Activated gamma-delta T cell treated with anti-CD3 and anti-CD28 coated beads, Interleukin-2, amount 50 U/mL, for 16 hours (primary cell): ENCODE results near the gene PRMT7.

Experiments used
- DNase-seq: peaks from one replicate; pipeline ENCODE4 v3.0.0-alpha.2; 2020; ENCODE audit warnings: low read depth

The PRMT7 gene

GRCh38 chr16:68347605-68348004, 36.8 kb downstream of the PRMT7 start:
- DNase-seq, result no peak

DNA sequence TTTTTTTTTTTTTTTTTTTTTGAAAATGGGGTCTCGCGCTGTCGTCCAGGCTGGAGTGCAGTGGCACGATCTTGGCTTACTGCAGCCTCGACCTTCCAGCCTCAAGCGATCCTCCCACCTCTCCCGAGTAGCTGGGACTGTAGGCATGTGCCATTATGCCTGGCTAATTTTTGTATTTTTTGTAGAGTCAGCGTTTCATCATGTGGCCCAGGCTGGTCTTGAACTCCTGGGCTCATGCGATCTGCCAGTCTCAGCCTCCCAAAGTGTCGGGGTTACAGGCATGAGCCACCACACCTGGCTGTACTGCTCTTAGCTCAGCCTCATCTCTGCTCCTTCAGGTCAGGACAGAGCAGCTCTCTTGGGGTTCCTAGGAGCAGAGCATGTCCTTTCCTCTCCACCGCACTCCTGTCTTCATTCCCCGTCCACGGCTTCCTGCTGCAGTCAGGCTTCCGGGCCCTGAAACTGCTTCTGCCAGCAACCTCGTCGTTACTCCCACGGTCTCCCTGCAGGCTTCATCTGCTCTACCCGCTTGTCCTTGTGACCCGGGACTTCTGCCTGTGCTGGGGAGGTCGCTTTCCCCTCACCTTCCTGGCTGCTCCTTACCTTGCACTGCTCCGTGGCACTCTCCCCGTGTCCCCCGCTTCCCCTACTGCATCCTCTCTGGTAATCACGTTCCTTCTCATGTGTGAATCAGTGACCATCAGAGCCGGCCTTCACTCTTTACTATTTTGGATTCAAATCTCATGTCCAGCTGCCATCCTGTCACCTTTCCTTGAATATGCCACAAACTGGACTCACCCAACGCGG, 38.0 kb downstream of the PRMT7 start:
- DNase-seq, result no peak

GRCh38 chr16:68349838-68350410, 39.1 kb downstream of the PRMT7 start:
- DNase-seq, result no peak

GRCh38 chr16:68350813-68351350, 40.1 kb downstream of the PRMT7 start:
- no peak for DNase-seq

DNA sequence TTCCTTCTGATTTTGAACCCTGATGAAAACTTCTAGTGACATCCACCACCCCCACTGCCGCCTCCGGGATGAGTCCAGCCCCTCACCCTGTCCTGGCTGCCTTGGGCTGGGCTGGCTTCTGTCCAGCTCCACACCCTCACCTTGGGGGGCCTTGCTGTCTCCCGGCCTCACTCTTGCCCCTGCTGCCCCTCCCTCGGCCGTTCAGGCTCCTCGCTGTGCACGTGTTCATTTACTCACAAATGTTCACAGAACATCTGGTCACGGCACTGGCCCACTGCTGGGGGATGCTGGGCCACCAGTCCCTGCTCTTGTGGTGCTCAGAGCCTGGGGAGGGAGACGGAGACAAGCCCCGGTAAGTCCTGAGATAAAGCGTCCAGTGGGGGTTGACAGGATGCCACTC, 40.6 kb downstream of the PRMT7 start:
- no peak for DNase-seq

- no peak for DNase-seq
Observed at GRCh38 chr16:68351991-68352431, 41.2 kb downstream of the PRMT7 start.

- DNase-seq, result no peak
Observed at GRCh38 chr16:68353366-68353765, 42.5 kb downstream of the PRMT7 start.

DNA sequence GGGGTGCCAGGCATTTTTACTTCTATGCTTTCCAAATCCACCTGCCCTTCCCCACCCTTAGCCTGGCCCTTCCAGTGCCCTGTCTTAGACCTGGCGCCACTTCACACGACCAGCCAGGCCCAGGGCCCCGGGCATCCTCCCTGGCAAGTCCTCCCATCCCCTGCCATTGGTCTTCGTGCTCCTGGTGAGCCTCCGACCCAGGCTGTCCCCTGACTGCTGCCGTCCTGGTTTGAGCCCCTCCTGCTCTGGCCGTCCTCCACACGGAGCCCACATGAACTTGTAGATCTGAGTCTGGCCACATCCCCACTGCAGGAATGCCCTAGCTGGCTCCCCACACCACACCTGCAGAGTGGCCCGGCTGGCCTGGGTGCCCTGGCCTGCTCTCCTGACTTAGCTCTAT, 44.0 kb downstream of the PRMT7 start:
- no peak for DNase-seq

DNA sequence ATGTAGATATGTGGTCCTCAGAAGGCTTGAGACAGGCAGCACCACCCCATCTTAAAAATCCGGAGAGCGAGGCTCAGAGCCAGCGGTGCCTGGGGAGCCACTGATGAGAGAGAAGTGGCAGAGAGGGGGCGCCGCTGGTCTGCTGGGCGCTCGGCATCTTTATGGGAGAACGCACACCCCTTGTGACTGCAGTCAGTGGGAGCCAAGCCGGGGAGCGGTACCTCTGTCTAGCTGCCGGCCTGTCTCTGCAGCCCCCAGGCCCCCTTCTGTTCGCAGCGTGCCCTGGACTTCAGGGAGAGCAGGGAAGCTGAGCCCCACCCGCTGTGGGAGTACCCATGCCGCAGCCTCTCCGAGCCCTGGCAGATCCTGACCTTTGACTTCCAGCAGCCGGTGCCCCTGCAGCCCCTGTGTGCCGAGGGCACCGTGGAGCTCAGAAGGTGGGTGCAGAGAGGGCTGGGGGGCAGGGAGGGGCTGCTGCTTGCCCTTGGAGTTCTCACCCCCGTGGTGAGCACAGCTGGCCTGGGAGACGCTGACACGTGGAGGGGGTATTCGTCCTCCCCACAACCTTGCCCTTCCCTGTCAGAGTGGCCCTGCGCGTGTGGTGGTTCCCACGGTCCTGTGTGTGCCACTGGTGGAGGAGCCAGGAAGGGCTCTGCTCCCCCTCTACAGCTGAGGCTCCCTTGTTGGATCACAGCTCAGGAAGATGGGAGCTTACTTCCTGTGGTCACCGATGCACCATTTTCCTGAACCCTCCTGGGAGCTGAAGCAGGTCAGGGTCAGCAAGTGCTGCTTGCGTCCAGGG, 44.8 kb downstream of the PRMT7 start:
- DNase-seq, result no peak

GRCh38 chr16:68356249-68356918, 45.6 kb downstream of the PRMT7 start:
- DNase-seq, result peak; percentile 57

DNA sequence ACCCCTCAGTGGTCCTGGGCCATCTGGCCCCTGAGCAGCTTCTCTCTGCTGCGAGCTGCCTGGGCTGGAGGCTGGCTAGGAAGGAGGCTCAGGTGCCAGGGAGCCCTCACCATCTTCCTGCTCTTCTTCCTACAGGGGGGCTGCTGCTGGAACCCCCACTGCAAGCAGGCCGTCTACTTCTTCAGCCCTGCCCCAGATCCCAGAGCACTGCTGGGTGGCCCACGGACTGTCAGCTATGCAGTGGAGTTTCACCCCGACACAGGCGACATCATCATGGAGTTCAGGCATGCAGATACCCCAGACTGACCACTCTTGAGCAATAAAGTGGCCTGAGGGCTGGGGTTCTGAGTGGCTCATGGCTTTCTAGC, 46.1 kb downstream of the PRMT7 start:
- DNase-seq, result no peak

DNA sequence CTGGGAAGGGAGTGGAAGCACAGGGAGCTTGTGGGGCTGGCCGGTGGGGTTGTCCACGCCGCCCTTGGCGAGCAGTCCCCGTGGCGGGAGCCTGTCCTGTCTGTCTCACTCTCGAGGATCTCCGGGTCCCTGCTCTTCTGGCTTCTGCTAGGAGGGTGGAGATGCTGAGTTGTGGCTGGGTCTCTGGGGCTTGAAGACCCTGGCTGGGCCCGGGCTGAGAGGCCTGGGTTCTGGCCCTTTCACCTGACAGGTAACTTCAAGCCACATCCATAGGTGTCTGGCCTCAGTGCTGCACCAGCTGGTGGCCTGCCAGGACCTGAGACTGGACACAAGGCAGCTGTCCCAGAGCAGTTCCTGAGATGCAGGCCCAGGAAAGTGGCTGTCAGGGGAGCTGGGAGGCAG, 46.7 kb downstream of the PRMT7 start:
- no peak for DNase-seq

GRCh38 chr16:68357923-68358322, 47.1 kb downstream of the PRMT7 start:
- no peak for DNase-seq

GRCh38 chr16:68358951-68359350, 48.1 kb downstream of the PRMT7 start:
- no peak for DNase-seq

DNA sequence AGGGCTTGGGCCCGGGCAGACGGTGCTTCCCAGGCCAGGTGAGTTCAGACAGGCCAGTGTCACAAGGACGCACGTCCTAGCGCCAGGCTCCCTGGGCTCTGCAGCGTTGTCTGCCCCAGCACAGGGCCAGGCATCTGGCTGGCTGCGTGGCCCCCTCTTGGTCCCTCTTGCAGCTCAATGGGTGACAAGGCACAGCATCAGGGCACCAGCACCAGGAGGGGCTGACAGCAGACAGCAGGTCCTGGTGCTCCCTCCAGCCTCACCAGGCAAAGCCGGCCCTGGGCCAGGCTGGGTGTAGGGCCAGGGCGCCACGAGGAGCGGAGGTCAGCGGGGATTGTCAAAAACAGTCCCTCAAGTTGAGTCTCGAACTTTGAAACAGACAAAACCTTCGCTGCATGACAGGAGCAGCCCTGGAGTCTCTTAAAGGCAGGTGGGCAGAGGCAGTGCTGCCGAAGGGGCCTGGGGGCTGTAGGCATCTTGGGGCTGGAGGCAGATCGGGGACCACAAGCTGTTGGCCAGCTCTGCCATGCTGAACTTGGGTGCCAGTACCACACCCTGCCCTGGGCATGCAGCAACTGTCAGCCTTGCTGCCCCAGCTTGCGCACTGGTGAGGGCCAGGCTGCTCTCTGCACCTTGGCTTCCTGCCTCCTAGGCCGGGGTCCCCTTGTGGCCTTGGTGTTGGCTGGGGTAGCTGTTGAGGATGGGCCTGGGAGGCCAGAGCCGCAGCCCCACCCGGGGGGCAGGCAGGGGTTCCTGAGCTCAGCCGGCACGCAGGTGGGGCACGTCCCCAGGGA, 48.8 kb downstream of the PRMT7 start:
- no peak for DNase-seq

DNA sequence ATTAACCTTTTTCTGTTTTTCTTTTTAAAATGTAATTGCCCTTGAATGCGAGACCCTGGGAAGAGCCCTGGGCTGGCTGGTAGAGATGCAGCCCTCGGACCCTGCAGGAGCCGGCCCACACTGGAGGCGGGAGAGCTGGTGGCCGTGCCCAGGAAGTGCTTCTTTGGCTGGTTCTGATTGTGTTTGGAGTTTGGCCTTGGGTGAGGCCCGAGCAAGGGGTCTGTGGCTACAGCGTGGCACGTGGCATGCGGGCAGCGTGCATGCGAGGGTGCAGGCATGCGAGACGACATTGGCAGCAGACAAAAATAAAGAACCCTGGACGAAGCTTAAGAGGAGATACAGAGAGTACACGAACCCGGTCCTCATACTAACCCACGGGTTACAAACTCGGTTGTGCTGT, 49.7 kb downstream of the PRMT7 start:
- no peak for DNase-seq

DNA sequence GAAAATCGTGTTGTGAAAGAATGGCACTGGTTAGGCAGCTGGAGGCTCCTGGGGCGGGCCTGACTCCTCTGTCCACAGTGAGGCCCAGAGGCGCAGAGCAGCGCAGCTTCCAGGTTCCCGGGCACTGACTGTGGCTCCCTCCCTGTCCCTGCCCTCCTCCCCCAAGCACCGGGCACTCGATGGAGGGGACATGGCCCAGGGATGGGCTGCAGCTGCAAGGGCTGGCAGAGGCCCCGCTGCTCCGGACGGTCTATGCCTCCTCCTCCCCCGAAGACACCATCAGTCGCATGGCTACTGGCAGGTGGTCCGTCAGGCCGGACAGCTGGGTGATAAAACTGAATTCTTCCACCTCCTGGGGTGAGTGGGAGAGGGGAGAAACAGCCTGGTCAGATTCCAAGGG, 50.1 kb downstream of the PRMT7 start:
- no peak for DNase-seq

- DNase-seq, result no peak
Observed at GRCh38 chr16:68361485-68361884, 50.7 kb downstream of the PRMT7 start.

DNA sequence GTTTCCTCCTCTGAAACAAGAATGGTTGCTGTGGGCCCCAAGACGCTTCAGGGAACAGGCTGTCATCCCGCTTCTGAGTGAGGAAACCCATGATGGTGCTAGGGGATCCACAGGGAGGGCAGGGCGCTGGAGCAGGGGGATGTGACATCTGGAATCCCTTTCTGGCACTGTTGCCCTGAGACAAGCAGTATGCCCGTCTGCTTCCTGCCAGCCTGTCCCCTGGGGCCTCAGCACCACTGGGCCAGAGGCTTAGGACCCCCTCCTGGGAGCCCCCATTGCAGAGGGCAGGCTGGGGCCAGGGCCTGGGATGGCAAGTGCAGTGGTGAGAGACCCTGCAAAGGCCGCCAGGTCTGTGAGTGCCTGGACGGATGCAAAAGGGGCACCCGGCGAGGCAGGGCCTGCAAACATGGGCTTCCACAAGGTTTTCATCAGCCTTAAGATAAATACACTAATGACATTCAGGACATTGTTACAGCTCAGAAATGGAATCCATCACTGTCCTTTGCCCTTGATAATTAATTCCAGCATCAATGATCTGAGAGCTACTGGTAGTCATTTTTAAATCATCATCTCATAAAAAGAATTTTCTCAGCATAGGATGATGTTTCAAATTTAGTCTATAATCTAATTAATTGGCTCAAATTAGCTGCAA, 51.6 kb downstream of the PRMT7 start:
- no peak for DNase-seq

GRCh38 chr16:68362947-68363657, 52.3 kb downstream of the PRMT7 start:
- no peak for DNase-seq
